Astrocyte (in vitro differentiated cells and primary cell): Measurements from ENCODE around the gene GALNS.

ENCODE experiments used
- CTCF ChIP-seq: IDR thresholded peaks from 2 replicates; pipeline ENCODE4 v1.5.1; 2011; ENCODE audit warnings: low read depth, mild to moderate bottlenecking, inconsistent platforms, low read length, moderate library complexity; ENCODE audit not compliant: insufficient read depth
- EZH2 ChIP-seq: IDR thresholded peaks from 2 replicates; pipeline ENCODE4 v1.6.1; 2012; ENCODE audit warnings: mild to moderate bottlenecking, low read length, inconsistent platforms; ENCODE audit not compliant: insufficient read depth

DNA sequence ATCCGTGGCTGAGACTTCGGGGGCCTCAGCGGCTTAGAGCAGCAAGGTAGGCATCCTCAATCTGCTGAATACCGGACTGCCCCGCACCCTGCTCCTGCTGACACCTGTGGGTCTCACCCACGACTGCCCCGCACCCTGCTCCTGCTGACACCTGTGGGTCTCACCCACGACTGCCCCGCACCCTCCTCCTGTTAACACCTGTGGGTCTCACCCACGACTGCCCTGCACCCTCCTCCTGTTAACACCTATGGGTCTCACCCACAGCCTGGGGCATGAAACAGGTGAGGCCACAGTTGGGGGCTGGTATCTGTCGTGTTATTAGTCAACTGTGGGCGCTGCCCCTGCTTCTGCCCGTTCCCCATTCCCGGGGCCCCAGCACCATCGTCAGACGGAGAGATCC lies 46.0 kb upstream of the GALNS start:
- no peak for TF ChIP-seq CTCF
- TF ChIP-seq EZH2, result no peak
